ENCODE data around the gene ARL4D. TPM values are rescaled to one million over a fixed set of nuclear protein-coding genes. Genes with fewer than 3 reads are reported as not detected.

Gene ARL4D
- total RNA-seq, 1 donor from 2014 or later = 17.2 TPM

DNA sequence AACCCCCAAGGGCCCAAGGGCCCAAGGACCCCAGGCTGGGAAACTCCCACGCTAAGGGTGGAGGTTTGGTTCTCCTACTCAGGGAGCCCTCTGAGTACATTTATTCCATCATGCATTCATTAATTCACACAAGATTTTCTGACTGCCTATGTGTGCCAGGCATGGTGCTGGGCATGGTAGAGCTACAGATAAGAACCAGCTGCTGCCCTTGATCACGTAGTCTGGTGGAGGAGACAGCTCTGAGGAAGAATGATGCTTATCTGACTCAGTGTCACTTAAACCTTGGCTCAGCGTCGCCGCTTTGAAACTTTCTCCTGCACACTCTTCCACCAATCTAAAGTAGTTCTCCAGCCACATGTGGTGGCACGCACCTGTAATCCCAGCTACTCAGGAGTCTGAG is 3.6 kb upstream of the ARL4D start:
- H3K27me3 Mint-ChIP-seq (ENCODE audit: unreplicated experiment) = no peaks in the 10 kb centered on the region
- DNase-seq (ENCODE audit: extremely low spot score, unreplicated experiment) = no peak
- TF ChIP-seq, protein P1, sequence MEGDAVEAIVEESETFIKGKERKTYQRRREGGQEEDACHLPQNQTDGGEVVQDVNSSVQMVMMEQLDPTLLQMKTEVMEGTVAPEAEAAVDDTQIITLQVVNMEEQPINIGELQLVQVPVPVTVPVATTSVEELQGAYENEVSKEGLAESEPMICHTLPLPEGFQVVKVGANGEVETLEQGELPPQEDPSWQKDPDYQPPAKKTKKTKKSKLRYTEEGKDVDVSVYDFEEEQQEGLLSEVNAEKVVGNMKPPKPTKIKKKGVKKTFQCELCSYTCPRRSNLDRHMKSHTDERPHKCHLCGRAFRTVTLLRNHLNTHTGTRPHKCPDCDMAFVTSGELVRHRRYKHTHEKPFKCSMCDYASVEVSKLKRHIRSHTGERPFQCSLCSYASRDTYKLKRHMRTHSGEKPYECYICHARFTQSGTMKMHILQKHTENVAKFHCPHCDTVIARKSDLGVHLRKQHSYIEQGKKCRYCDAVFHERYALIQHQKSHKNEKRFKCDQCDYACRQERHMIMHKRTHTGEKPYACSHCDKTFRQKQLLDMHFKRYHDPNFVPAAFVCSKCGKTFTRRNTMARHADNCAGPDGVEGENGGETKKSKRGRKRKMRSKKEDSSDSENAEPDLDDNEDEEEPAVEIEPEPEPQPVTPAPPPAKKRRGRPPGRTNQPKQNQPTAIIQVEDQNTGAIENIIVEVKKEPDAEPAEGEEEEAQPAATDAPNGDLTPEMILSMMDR (IDR thresholded peaks at IDR 0.05) = no peak
- no peaks in the 10 kb centered on the region for H3K36me3 Mint-ChIP-seq (ENCODE audit: unreplicated experiment)
- peaks cover 18% of the 10 kb centered on the region for H3K4me1 Mint-ChIP-seq (ENCODE audit: unreplicated experiment)
- H3K9me3 Mint-ChIP-seq (ENCODE audit: unreplicated experiment) = no peaks in the 10 kb centered on the region
- no peak overlapping the region for H3K4me3 Mint-ChIP-seq (ENCODE audit: unreplicated experiment)
- no peak overlapping the region for H3K27ac Mint-ChIP-seq (ENCODE audit: unreplicated experiment)

- H3K9me3 Mint-ChIP-seq (ENCODE audit: unreplicated experiment) = no peaks in the 10 kb centered on the region
- TF ChIP-seq, protein P1 (IDR thresholded peaks at IDR 0.05) = no peak
- peaks cover 5% of the 10 kb centered on the region for H3K36me3 Mint-ChIP-seq (ENCODE audit: unreplicated experiment)
- no peaks in the 10 kb centered on the region for H3K27me3 Mint-ChIP-seq (ENCODE audit: unreplicated experiment)
- no peak for DNase-seq (ENCODE audit: extremely low spot score, unreplicated experiment)
- no peak overlapping the region for H3K4me3 Mint-ChIP-seq (ENCODE audit: unreplicated experiment)
- no peak overlapping the region for H3K27ac Mint-ChIP-seq (ENCODE audit: unreplicated experiment)
- peaks cover 32% of the 10 kb centered on the region for H3K4me1 Mint-ChIP-seq (ENCODE audit: unreplicated experiment)
These were observed 2.2 kb upstream of the ARL4D start for GRCh38 chr17:43396491-43397060.

GRCh38 chr17:43399839-43400328 is 1.1 kb downstream of the ARL4D start:
- Mint-ChIP-seq H3K4me1 (ENCODE audit: unreplicated experiment) (peaks cover 39% of the 10 kb centered on the region), H3K27me3 (ENCODE audit: unreplicated experiment) (no peaks in the 10 kb centered on the region), H3K9me3 (ENCODE audit: unreplicated experiment) (no peaks in the 10 kb centered on the region), H3K27ac (ENCODE audit: unreplicated experiment) (peak overlapping the region; percentile 96), H3K36me3 (ENCODE audit: unreplicated experiment) (peaks cover 5% of the 10 kb centered on the region), H3K4me3 (ENCODE audit: unreplicated experiment) (peak overlapping the region; percentile 91)
- TF ChIP-seq, protein P1 (IDR thresholded peaks at IDR 0.05) = no peak
- DNase-seq (ENCODE audit: extremely low spot score, unreplicated experiment) = no peak

DNA sequence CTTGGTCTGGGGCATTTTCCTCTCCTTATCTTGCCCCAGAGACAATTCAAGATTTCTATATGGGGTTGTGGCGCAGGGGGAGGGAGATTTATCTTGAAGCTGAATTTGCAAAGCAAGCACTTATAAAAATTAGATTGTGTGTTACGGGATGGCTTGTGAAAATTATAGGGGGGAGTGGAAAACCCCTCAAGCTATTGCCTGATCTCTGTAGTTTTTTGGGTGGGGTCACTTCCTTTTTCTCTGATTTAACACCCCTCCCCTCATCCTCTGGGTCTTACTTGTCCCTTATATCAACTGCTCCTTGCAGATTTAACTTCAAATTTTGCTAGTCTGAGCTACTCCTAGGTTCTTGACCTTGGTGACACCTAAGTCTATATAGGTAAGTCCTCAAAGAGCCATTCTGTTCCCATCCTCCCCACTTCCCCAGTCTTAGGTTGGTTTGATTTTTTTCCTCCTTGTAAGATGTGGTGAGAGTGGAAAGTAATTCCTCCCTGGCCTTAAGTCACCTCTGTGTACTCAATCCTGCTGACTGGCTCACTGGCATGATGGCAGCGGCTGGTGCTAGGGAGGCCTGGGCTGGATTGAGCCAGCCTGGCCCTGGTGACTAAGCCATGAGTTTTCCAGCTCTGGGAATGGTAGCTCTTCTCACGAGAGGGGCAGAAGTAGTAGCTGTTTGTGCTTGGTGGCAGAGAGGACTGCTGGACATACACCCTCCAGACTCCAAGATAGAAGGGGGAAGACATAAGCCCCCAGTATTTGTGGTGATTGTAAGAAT is 2.3 kb downstream of the ARL4D start:
- peak overlapping the region; percentile 91 for H3K4me3 Mint-ChIP-seq (ENCODE audit: unreplicated experiment)
- peaks cover 44% of the 10 kb centered on the region for H3K4me1 Mint-ChIP-seq (ENCODE audit: unreplicated experiment)
- TF ChIP-seq, protein P1 (IDR thresholded peaks at IDR 0.05) = no peak
- DNase-seq (ENCODE audit: extremely low spot score, unreplicated experiment) = peak; percentile 88
- no peaks in the 10 kb centered on the region for H3K9me3 Mint-ChIP-seq (ENCODE audit: unreplicated experiment)
- H3K36me3 Mint-ChIP-seq (ENCODE audit: unreplicated experiment) = peaks cover 5% of the 10 kb centered on the region
- no peaks in the 10 kb centered on the region for H3K27me3 Mint-ChIP-seq (ENCODE audit: unreplicated experiment)
- peak overlapping the region; percentile 96 for H3K27ac Mint-ChIP-seq (ENCODE audit: unreplicated experiment)

GRCh38 chr17:43402078-43402477 is 3.3 kb downstream of the ARL4D start:
- H3K9me3 Mint-ChIP-seq (ENCODE audit: unreplicated experiment) = no peaks in the 10 kb centered on the region
- H3K27me3 Mint-ChIP-seq (ENCODE audit: unreplicated experiment) = no peaks in the 10 kb centered on the region
- peaks cover 5% of the 10 kb centered on the region for H3K36me3 Mint-ChIP-seq (ENCODE audit: unreplicated experiment)
- DNase-seq (ENCODE audit: extremely low spot score, unreplicated experiment) = no peak
- H3K4me3 Mint-ChIP-seq (ENCODE audit: unreplicated experiment) = no peak overlapping the region
- H3K4me1 Mint-ChIP-seq (ENCODE audit: unreplicated experiment) = peaks cover 47% of the 10 kb centered on the region
- TF ChIP-seq, protein P1 (IDR thresholded peaks at IDR 0.05) = no peak
- H3K27ac Mint-ChIP-seq (ENCODE audit: unreplicated experiment) = peak overlapping the region; percentile 96
